IPS-18a (cell line): ENCODE data around the gene ARHGEF16.

Experiments
- H3K27ac ChIP-seq: one replicate; pipeline ENCODE4 v1.5.1; 2013; ENCODE audit warnings: low read length
- H3K27me3 ChIP-seq: one replicate; pipeline ENCODE4 v1.6.1; 2013; ENCODE audit warnings: mild to moderate bottlenecking, low read length; ENCODE audit not compliant: control insufficient read depth, insufficient read depth
- H3K36me3 ChIP-seq: one replicate; pipeline ENCODE4 v1.6.1; 2013; ENCODE audit warnings: low read depth, low read length; ENCODE audit not compliant: control insufficient read depth
- H3K4me1 ChIP-seq: one replicate; pipeline ENCODE4 v1.6.1; 2013; ENCODE audit warnings: low read depth, low read length; ENCODE audit not compliant: control insufficient read depth
- H3K4me3 ChIP-seq: one replicate; pipeline ENCODE4 v1.5.1; 2013; ENCODE audit warnings: low read length
- H3K9ac ChIP-seq: one replicate; pipeline ENCODE4 v1.6.1; 2013; ENCODE audit warnings: mild to moderate bottlenecking, low read length, moderate library complexity
- H3K9me3 ChIP-seq: one replicate; pipeline ENCODE4 v1.6.1; 2013; ENCODE audit warnings: low read depth, low read length; ENCODE audit not compliant: control insufficient read depth

The ARHGEF16 gene

DNA sequence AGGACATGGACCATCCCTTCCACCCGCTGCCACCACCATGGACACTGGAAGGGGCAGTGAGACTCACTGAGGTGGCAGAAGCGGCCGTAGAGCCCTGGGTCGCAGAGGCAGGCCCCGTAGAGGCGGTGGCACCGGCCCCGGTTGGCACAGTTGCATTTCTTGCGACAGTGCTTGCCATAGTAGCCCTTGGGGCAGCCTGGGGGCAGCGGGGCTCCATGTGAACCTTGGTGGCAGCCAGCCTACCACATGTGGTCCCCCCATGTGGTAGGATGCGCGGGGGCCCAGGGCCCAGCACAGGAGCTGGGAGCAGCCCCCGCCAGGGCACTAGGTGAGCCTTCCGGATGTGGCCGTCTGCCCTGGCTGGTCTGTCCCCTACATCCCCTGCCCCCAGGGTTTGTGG is 51.6 kb downstream of the ARHGEF16 start:
- H3K36me3 ChIP-seq = no peaks in the 10 kb centered on the region
- no peaks in the 10 kb centered on the region for H3K4me1 ChIP-seq
- no peak overlapping the region for H3K27ac ChIP-seq
- H3K9me3 ChIP-seq = no peaks in the 10 kb centered on the region
- H3K9ac ChIP-seq = no peak overlapping the region
- H3K4me3 ChIP-seq = no peak overlapping the region
- H3K27me3 ChIP-seq = no peaks in the 10 kb centered on the region

GRCh38 chr1:3506943-3507342 is 52.5 kb downstream of the ARHGEF16 start:
- no peak overlapping the region for H3K27ac ChIP-seq
- no peaks in the 10 kb centered on the region for H3K9me3 ChIP-seq

GRCh38 chr1:3507636-3508275 is 53.3 kb downstream of the ARHGEF16 start:
- Histone ChIP-seq H3K4me3 (no peak overlapping the region), H3K27ac (no peak overlapping the region), H3K9me3 (no peaks in the 10 kb centered on the region), H3K27me3 (no peaks in the 10 kb centered on the region), H3K36me3 (no peaks in the 10 kb centered on the region), H3K9ac (no peak overlapping the region), H3K4me1 (no peaks in the 10 kb centered on the region)

More at GRCh38 chr1:3506943-3507342, 52.5 kb downstream of the ARHGEF16 start:
- Histone ChIP-seq H3K4me1 (no peaks in the 10 kb centered on the region), H3K4me3 (no peak overlapping the region), H3K27me3 (no peaks in the 10 kb centered on the region), H3K9ac (no peak overlapping the region), H3K36me3 (no peaks in the 10 kb centered on the region)

- Histone ChIP-seq H3K27ac (no peak overlapping the region), H3K4me1 (no peaks in the 10 kb centered on the region), H3K9me3 (no peaks in the 10 kb centered on the region), H3K9ac (no peak overlapping the region), H3K27me3 (no peaks in the 10 kb centered on the region), H3K4me3 (no peak overlapping the region), H3K36me3 (no peaks in the 10 kb centered on the region)
These were observed 54.4 kb downstream of the ARHGEF16 start for GRCh38 chr1:3508757-3509415.

DNA sequence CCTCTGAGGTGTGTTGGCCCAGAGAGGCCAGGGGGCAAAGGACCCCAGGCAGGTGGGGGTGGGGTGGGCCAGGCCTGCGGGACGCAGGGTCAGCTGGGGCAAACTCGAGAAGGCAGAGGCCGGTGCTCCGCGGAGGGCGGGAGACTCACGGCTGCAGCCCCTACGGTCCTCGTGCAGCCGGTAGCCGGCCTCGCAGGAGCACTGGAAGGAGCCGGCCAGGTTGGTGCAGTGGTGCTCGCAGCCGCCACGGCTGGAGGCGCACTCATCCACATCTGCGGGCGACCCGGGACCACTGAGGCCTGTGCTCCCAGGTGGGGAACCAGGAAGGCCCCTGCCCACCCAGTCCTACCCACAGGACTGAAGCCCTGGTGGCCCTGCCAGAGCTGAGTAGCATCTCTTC is 55.3 kb downstream of the ARHGEF16 start:
- Histone ChIP-seq H3K9me3 (no peaks in the 10 kb centered on the region), H3K4me3 (no peak overlapping the region), H3K4me1 (no peaks in the 10 kb centered on the region), H3K27me3 (no peaks in the 10 kb centered on the region), H3K27ac (no peak overlapping the region), H3K9ac (no peak overlapping the region), H3K36me3 (no peaks in the 10 kb centered on the region)

GRCh38 chr1:3510136-3510955 is 55.9 kb downstream of the ARHGEF16 start:
- no peaks in the 10 kb centered on the region for H3K27me3 ChIP-seq
- no peak overlapping the region for H3K9ac ChIP-seq
- H3K36me3 ChIP-seq = no peaks in the 10 kb centered on the region

DNA sequence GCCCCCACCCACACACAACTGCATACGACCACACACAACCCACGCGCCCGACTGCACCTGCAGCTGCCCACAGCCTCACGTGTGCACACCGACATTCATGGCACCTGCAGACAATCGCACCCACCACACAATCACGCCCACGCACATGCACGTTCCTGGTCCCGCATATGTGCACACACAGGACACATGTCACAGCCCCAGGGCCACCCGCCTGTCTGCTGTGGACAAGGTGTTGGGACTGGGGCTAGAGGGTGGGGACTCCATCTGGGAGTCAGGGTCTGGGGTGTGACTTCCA is 56.4 kb downstream of the ARHGEF16 start:
- no peaks in the 10 kb centered on the region for H3K4me1 ChIP-seq
- no peaks in the 10 kb centered on the region for H3K36me3 ChIP-seq
- no peak overlapping the region for H3K9ac ChIP-seq
- no peaks in the 10 kb centered on the region for H3K9me3 ChIP-seq
- H3K27ac ChIP-seq = no peak overlapping the region
- no peak overlapping the region for H3K4me3 ChIP-seq
- H3K27me3 ChIP-seq = no peaks in the 10 kb centered on the region

More at GRCh38 chr1:3510136-3510955, 55.9 kb downstream of the ARHGEF16 start:
- Histone ChIP-seq H3K27ac (no peak overlapping the region), H3K9me3 (no peaks in the 10 kb centered on the region), H3K4me3 (no peak overlapping the region), H3K4me1 (no peaks in the 10 kb centered on the region)

GRCh38 chr1:3511306-3511705 is 56.8 kb downstream of the ARHGEF16 start:
- H3K27ac ChIP-seq = no peak overlapping the region

GRCh38 chr1:3511856-3512255 is 57.4 kb downstream of the ARHGEF16 start:
- Histone ChIP-seq H3K27me3 (no peaks in the 10 kb centered on the region), H3K4me3 (no peak overlapping the region), H3K36me3 (no peaks in the 10 kb centered on the region), H3K9me3 (no peaks in the 10 kb centered on the region), H3K4me1 (no peaks in the 10 kb centered on the region), H3K9ac (no peak overlapping the region), H3K27ac (no peak overlapping the region)

More at GRCh38 chr1:3511306-3511705, 56.8 kb downstream of the ARHGEF16 start:
- Histone ChIP-seq H3K36me3 (no peaks in the 10 kb centered on the region), H3K27me3 (no peaks in the 10 kb centered on the region), H3K9me3 (no peaks in the 10 kb centered on the region), H3K9ac (no peak overlapping the region), H3K4me3 (no peak overlapping the region), H3K4me1 (no peaks in the 10 kb centered on the region)

DNA sequence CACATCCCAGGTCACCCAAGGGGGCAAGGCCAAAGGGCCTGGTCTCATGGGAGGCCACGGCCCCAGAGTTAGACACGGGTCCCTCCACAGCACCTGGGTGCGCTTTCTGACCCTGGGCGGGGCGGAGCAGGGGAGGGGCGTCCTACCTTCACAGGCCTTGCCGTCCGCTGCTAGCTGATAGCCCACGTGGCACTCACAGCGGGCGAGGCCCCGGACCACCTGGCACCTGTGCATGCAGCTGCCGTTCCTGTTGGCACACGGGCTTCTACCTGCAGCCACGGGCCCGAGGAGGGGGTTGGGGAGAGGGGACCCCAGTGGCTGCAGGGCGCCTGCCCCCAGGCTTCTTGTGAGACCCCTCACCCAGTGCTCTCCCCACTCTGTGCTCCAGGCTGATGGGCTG is 59.9 kb downstream of the ARHGEF16 start:
- Histone ChIP-seq H3K36me3 (no peaks in the 10 kb centered on the region), H3K4me1 (no peaks in the 10 kb centered on the region), H3K4me3 (no peak overlapping the region), H3K27me3 (no peaks in the 10 kb centered on the region), H3K9me3 (no peaks in the 10 kb centered on the region), H3K9ac (no peak overlapping the region), H3K27ac (no peak overlapping the region)

DNA sequence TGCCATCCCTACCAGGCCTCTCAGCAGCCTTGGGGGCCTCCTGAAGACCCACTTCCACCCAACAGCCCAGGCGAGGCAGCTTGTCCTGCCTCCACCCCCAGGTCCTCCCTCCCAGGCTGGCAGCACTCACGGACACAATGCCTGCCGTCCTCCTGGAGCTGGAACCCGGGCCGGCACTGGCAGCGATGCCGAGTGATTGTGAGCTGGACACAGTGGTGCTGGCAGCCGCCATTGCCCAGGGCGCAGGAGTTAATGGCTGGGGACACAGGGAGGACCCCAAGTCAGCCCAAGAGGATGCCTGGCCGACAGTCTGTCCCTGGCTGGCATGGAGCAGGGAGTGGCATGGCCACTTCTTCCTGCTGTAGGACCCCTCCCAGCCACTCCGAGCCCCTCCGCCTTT is 60.8 kb downstream of the ARHGEF16 start:
- Histone ChIP-seq H3K4me3 (no peak overlapping the region), H3K9ac (no peak overlapping the region), H3K27ac (no peak overlapping the region), H3K4me1 (no peaks in the 10 kb centered on the region), H3K9me3 (no peaks in the 10 kb centered on the region), H3K36me3 (no peaks in the 10 kb centered on the region), H3K27me3 (no peaks in the 10 kb centered on the region)
